ENCODE data around the gene MAGI2. TPM values are rescaled to one million over a fixed set of nuclear protein-coding genes. Genes with fewer than 3 reads are reported as not detected.

The MAGI2 gene
- total and polyA plus RNA-seq, 2 of the 13 experiments (the other 11 are each of a cell fraction or from before 2014, with no cell fraction given) = 1.5 to 3.8 TPM

- TF ChIP-seq, protein P1, sequence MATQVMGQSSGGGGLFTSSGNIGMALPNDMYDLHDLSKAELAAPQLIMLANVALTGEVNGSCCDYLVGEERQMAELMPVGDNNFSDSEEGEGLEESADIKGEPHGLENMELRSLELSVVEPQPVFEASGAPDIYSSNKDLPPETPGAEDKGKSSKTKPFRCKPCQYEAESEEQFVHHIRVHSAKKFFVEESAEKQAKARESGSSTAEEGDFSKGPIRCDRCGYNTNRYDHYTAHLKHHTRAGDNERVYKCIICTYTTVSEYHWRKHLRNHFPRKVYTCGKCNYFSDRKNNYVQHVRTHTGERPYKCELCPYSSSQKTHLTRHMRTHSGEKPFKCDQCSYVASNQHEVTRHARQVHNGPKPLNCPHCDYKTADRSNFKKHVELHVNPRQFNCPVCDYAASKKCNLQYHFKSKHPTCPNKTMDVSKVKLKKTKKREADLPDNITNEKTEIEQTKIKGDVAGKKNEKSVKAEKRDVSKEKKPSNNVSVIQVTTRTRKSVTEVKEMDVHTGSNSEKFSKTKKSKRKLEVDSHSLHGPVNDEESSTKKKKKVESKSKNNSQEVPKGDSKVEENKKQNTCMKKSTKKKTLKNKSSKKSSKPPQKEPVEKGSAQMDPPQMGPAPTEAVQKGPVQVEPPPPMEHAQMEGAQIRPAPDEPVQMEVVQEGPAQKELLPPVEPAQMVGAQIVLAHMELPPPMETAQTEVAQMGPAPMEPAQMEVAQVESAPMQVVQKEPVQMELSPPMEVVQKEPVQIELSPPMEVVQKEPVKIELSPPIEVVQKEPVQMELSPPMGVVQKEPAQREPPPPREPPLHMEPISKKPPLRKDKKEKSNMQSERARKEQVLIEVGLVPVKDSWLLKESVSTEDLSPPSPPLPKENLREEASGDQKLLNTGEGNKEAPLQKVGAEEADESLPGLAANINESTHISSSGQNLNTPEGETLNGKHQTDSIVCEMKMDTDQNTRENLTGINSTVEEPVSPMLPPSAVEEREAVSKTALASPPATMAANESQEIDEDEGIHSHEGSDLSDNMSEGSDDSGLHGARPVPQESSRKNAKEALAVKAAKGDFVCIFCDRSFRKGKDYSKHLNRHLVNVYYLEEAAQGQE (IDR thresholded peaks at IDR 0.05; ENCODE audit: borderline replicate concordance in 1 of 2, low read depth in 1 of 2, low read length in 2 of 2) = no peak
- TF ChIP-seq SKIL (CRISPR knock-in tag; IDR thresholded peaks at IDR 0.05; ENCODE audit: borderline replicate concordance) (no peak), ZNF407 (CRISPR knock-in tag; IDR thresholded peaks at IDR 0.05; ENCODE audit: not compliant biosample characterization) (no peak), ZBTB42 (CRISPR knock-in tag; IDR thresholded peaks at IDR 0.05) (no peak)
Measured at GRCh38 chr7:77979219-77979618, 1474.2 kb downstream of the MAGI2 start (continued).
